ENCODE results near the gene ZNHIT2.
"Not testable (repeated sequence)": the region's sequence is repeated elsewhere in the genome, so short reads cannot be mapped to it uniquely, and the experiment has no call there.

ZNHIT2 gene

GRCh38 chr11:65117206-65118096 lies at the start of gene ZNHIT2:
ZNHIT2 (minus strand) TSS chr11:65117701; CDS start chr11:65117653, 48 bp downstream.
- DNase-seq = peak; percentile 100

GRCh38 chr11:65166893-65167292 lies 49.4 kb upstream of the ZNHIT2 start:
- no peak for DNase-seq

- no peak for DNase-seq
Measured at GRCh38 chr11:65165410-65166317, 48.2 kb upstream of the ZNHIT2 start.

GRCh38 chr11:65163684-65164083 lies 46.2 kb upstream of the ZNHIT2 start:
- no peak for DNase-seq

GRCh38 chr11:65160643-65161042 lies 43.1 kb upstream of the ZNHIT2 start:
- no peak for DNase-seq

GRCh38 chr11:65159012-65159411 lies 41.5 kb upstream of the ZNHIT2 start:
- no peak for DNase-seq

GRCh38 chr11:65157336-65157735 lies 39.8 kb upstream of the ZNHIT2 start:
- no peak for DNase-seq

GRCh38 chr11:65156926-65157325 lies 39.4 kb upstream of the ZNHIT2 start:
- no peak for DNase-seq

- no peak for DNase-seq
Measured at GRCh38 chr11:65156256-65156655, 38.8 kb upstream of the ZNHIT2 start.

GRCh38 chr11:65152122-65152521 lies 34.6 kb upstream of the ZNHIT2 start:
- no peak for DNase-seq

GRCh38 chr11:65151331-65151899 lies 33.9 kb upstream of the ZNHIT2 start:
- no peak for DNase-seq

GRCh38 chr11:65150509-65151299 lies 33.2 kb upstream of the ZNHIT2 start:
- peak; percentile 14 for DNase-seq

GRCh38 chr11:65150131-65150508 lies 32.6 kb upstream of the ZNHIT2 start:
- not testable (repeated sequence) for DNase-seq

- DNase-seq = no peak
Measured at GRCh38 chr11:65148657-65149056, 31.2 kb upstream of the ZNHIT2 start.

- DNase-seq = no peak
Measured at GRCh38 chr11:65147352-65148075, 30.0 kb upstream of the ZNHIT2 start.

- DNase-seq = no peak
Measured at GRCh38 chr11:65141896-65142494, 24.5 kb upstream of the ZNHIT2 start.

GRCh38 chr11:65136515-65137096 lies 19.1 kb upstream of the ZNHIT2 start:
- DNase-seq = no peak

GRCh38 chr11:65135633-65136145 lies 18.2 kb upstream of the ZNHIT2 start:
- no peak for DNase-seq

GRCh38 chr11:65134952-65135632 lies 17.6 kb upstream of the ZNHIT2 start:
- DNase-seq = peak; percentile 83
